GM19238 (cell line): ENCODE data around the gene GC.
"Not testable (repeated sequence)": the region's sequence is repeated elsewhere in the genome, so short reads cannot be mapped to it uniquely, and the experiment has no call there.

Source experiments
- DNase-seq: peaks from one replicate; pipeline ENCODE4 v3.0.0; 2011; ENCODE audit warnings: low spot score; ENCODE audit not compliant: insufficient read length

Gene GC

GRCh38 chr4:71783972-71784371 is at the start of gene GC:
GC (minus strand) TSS chr4:71784079; CDS start chr4:71784018, 61 bp downstream.
- no peak for DNase-seq

GRCh38 chr4:71833232-71833900 is 49.5 kb upstream of the GC start:
- no peak for DNase-seq

- DNase-seq: no peak
Observed at GRCh38 chr4:71832049-71832448, 48.2 kb upstream of the GC start.

- no peak for DNase-seq
Observed at GRCh38 chr4:71830497-71831190, 46.8 kb upstream of the GC start.

- DNase-seq: no peak
Observed at GRCh38 chr4:71828470-71828869, 44.6 kb upstream of the GC start.

- DNase-seq: no peak
Observed at GRCh38 chr4:71827826-71828225, 43.9 kb upstream of the GC start.

GRCh38 chr4:71816676-71817303 is 32.9 kb upstream of the GC start:
- no peak for DNase-seq

- no peak for DNase-seq
Observed at GRCh38 chr4:71814433-71814832, 30.6 kb upstream of the GC start.

- not testable (repeated sequence) for DNase-seq
Observed at GRCh38 chr4:71809805-71810204, 25.9 kb upstream of the GC start.

GRCh38 chr4:71807469-71807868 is 23.6 kb upstream of the GC start:
- DNase-seq: no peak

- not testable (repeated sequence) for DNase-seq
Observed at GRCh38 chr4:71805230-71805629, 21.4 kb upstream of the GC start.

GRCh38 chr4:71804017-71804697 is 20.3 kb upstream of the GC start:
- DNase-seq: not testable (repeated sequence)

- DNase-seq: no peak
Observed at GRCh38 chr4:71785959-71786358, 2.1 kb upstream of the GC start.

- DNase-seq: no peak
Observed at GRCh38 chr4:71784569-71785197, 804 bp upstream of the GC start.

- no peak for DNase-seq
Observed at GRCh38 chr4:71777891-71778290, 6.0 kb downstream of the GC start.

- no peak for DNase-seq
Observed at GRCh38 chr4:71775449-71775848, 8.4 kb downstream of the GC start.

- no peak for DNase-seq
Observed at GRCh38 chr4:71774136-71774535, 9.7 kb downstream of the GC start.

GRCh38 chr4:71773004-71773403 is 10.9 kb downstream of the GC start:
- DNase-seq: no peak

GRCh38 chr4:71772592-71772991 is 11.3 kb downstream of the GC start:
- no peak for DNase-seq

- DNase-seq: no peak
Observed at GRCh38 chr4:71771613-71772012, 12.3 kb downstream of the GC start.

GRCh38 chr4:71769434-71769833 is 14.4 kb downstream of the GC start:
- no peak for DNase-seq

- DNase-seq: no peak
Observed at GRCh38 chr4:71768123-71768522, 15.8 kb downstream of the GC start.
